Measurements from ENCODE around the gene GDPD4. TPM values are rescaled to one million over a fixed set of nuclear protein-coding genes. Genes with fewer than 3 reads are reported as not detected.

Gene GDPD4
- total RNA-seq, 4 donors from 2014 or later, result 0.07 to 1.2 TPM; not detected in 2

- H3K4me1 ChIP-seq, result no peaks in the 10 kb centered on the region
- TF ChIP-seq POLR2A (IDR thresholded peaks at IDR 0.05), result no peak
- TF ChIP-seq CTCF (IDR thresholded peaks at IDR 0.05), result no peak
- H3K9me3 ChIP-seq, result no peaks in the 10 kb centered on the region
- intact Hi-C loops (cut with DNase I; ENCODE audit: low total_unique reads), result no loop called here
- H3K27me3 ChIP-seq, result no peaks in the 10 kb centered on the region
- no peak for DNase-seq
- no peak overlapping the region for H3K27ac ChIP-seq
- no peak overlapping the region for H3K4me3 ChIP-seq
- no peaks in the 10 kb centered on the region for H3K36me3 ChIP-seq
Observed at GRCh38 chr11:77167111-77167626, 134.3 kb downstream of the GDPD4 start.

Other genes starting within 250 kb of the GDPD4 start
- gene CAPN5, start 234.7 kb downstream of the GDPD4 start, total RNA-seq, result 10 to 100 TPM in 2 of 4 donors, 1 to 10 TPM in 2; 1.8 to 16.6 (median 8.0) TPM
- 1 to 10 TPM in 2 of 4 donors, not detected in 2; 1.0 to 2.1 TPM for gene OMP, start 198.8 kb downstream of the GDPD4 start, total RNA-seq
- 10 to 100 TPM in 1 of 4 donors, 1 to 10 TPM in 3; 2.0 to 18.2 (median 6.6) TPM for gene MYO7A, start 173.4 kb downstream of the GDPD4 start, total RNA-seq
- 10 to 100 TPM; 17.4 to 55.2 (median 35.7) TPM for gene PAK1, start 172.4 kb upstream of the GDPD4 start, total RNA-seq

Measured in uterus (tissue), 4 donors.